H1 (cell line): ENCODE measurements around the gene CELF4. TPM values are rescaled to one million over a fixed set of nuclear protein-coding genes. Genes with fewer than 3 reads are reported as not detected.

Experiments used
- CTCF ChIA-PET: fragments of 300-600 bp; sonication (Branson Sonifier 250); formaldehyde crosslinking; loops from one replicate; lab custom pipeline; 2021; ENCODE audit not compliant: partially characterized antibody; lab: Charles Lee
- POLR2A ChIA-PET: fragments of 300-600 bp; sonication (Branson Sonifier 250); formaldehyde crosslinking; loops from one replicate; lab custom pipeline; 2021; ENCODE audit warnings: inconsistent platforms; ENCODE audit not compliant: partially characterized antibody; lab: Charles Lee
- DNase-seq, 2 experiments: peaks; one replicate each; pipeline versions ENCODE4 v3.0.0 to v3.0.0-alpha.2; 2010 to 2022; ENCODE audit warnings: low spot score in 2 of 2, low read depth in 1 of 2, mixed read lengths in 1 of 2
- FAIRE-seq: peaks from 2 replicates; lab custom pipeline; 2011; peaks lifted over from hg19 to GRCh38; lab: Jason Lieb, UNC
- H2AFZ ChIP-seq: 2 replicates; pipeline ENCODE4 v1.8.1; 2012; ENCODE audit warnings: low read length, inconsistent platforms
- H2AK5ac ChIP-seq: 2 replicates; pipeline ENCODE4 v1.6.1; 2013; ENCODE audit warnings: low read depth, low read length
- H2BK120ac ChIP-seq: replicated peaks from 2 replicates; pipeline ENCODE3; 2013; ENCODE audit warnings: low read depth, low read length, inconsistent platforms
- H2BK12ac ChIP-seq: 2 replicates; pipeline ENCODE4 v1.6.1; 2013; ENCODE audit warnings: low read depth, low read length
- H2BK15ac ChIP-seq: 2 replicates; pipeline ENCODE4 v1.6.1; 2013; ENCODE audit warnings: low read length
- H2BK20ac ChIP-seq: 2 replicates; pipeline ENCODE4 v1.6.1; 2013; ENCODE audit warnings: low read length
- H2BK5ac ChIP-seq: 2 replicates; pipeline ENCODE4 v1.6.1; 2013; ENCODE audit warnings: low read depth, low read length
- H3K14ac ChIP-seq: 2 replicates; pipeline ENCODE4 v1.6.1; 2013; ENCODE audit warnings: inconsistent platforms; ENCODE audit not compliant: insufficient read length
- H3K18ac ChIP-seq: 2 replicates; pipeline ENCODE4 v1.6.1; 2013; ENCODE audit warnings: low read length; ENCODE audit errors: extremely low read depth
- H3K23ac ChIP-seq: 2 replicates; pipeline ENCODE4 v1.6.1; 2013; ENCODE audit warnings: inconsistent platforms; ENCODE audit not compliant: insufficient read length
- H3K23me2 ChIP-seq: 2 replicates; pipeline ENCODE4 v1.6.1; 2013; ENCODE audit warnings: low read depth, low read length
- H3K27ac ChIP-seq: 2 replicates; pipeline ENCODE4 v1.6.1; 2011; ENCODE audit warnings: low read depth, low read length, inconsistent platforms
- H3K27me3 ChIP-seq, 4 experiments: replicated peaks in 1 of 4; 1 replicate in 1 of 4; 2 replicates in 3 of 4; pipeline versions ENCODE4 v1.6.1 to v1.8.1; 2011 to 2013; ENCODE audit warnings: low read length in 3 of 4, mild to moderate bottlenecking in 3 of 4, inconsistent platforms in 2 of 4, mixed read lengths in 2 of 4, moderate library complexity in 1 of 4; ENCODE audit not compliant: control insufficient read depth in 3 of 4, insufficient read depth in 3 of 4; ENCODE audit errors: extremely low read depth in 1 of 4
- H3K36me3 ChIP-seq, 4 experiments: 2 replicates each; pipeline versions ENCODE4 v1.6.1 to v1.8.1; 2011 to 2013; ENCODE audit warnings: mild to moderate bottlenecking in 4 of 4, low read length in 3 of 4, moderate library complexity in 2 of 4, control low read depth in 1 of 4, inconsistent platforms in 1 of 4; ENCODE audit not compliant: insufficient read depth in 4 of 4, control insufficient read depth in 2 of 4
- H3K4ac ChIP-seq: replicated peaks from 2 replicates; pipeline ENCODE3; 2013; ENCODE audit warnings: low read length, low read depth, mixed read lengths, inconsistent platforms; ENCODE audit not compliant: insufficient read length
- H3K4me1 ChIP-seq, 4 experiments: replicated peaks in 1 of 4; 1 replicate in 1 of 4; 2 replicates in 3 of 4; pipeline versions ENCODE4 v1.6.1 to v1.8.1; 2011 to 2013; ENCODE audit warnings: low read length in 3 of 4, inconsistent platforms in 2 of 4, mixed read lengths in 1 of 4; ENCODE audit not compliant: insufficient read depth in 4 of 4, control insufficient read depth in 3 of 4
- H3K4me2 ChIP-seq, 2 experiments: 2 replicates each; pipeline versions ENCODE4 v1.6.1 to v1.8.1; 2011 to 2013; ENCODE audit warnings: low read depth in 2 of 2, low read length in 2 of 2, control low read depth in 1 of 2, inconsistent platforms in 1 of 2, mild to moderate bottlenecking in 1 of 2; ENCODE audit not compliant: insufficient read depth in 1 of 2
- H3K4me3 ChIP-seq, 4 experiments: fragments of 200-600, 300-600 bp in 1 of 4; sonication (generic), shearing (Covaris generic), sonication (Bioruptor Twin) in 1 of 4; 2 replicates each; pipeline versions ENCODE4 v1.5.1 to v1.8.1; 2011 to 2016; ENCODE audit warnings: low read length in 4 of 4, low read depth in 3 of 4, control low read depth in 2 of 4, inconsistent platforms in 2 of 4, mild to moderate bottlenecking in 2 of 4, mixed read lengths in 1 of 4, moderate library complexity in 1 of 4; ENCODE audit not compliant: insufficient read depth in 2 of 4; ENCODE audit errors: extremely low read depth in 1 of 4
- H3K56ac ChIP-seq: replicated peaks from 2 replicates; pipeline ENCODE3; 2013; ENCODE audit warnings: low read depth, mild to moderate bottlenecking, mixed read lengths, low read length, inconsistent platforms; ENCODE audit not compliant: insufficient read length
- H3K79me1 ChIP-seq: 2 replicates; pipeline ENCODE4 v1.6.1; 2013; ENCODE audit warnings: low read depth, low read length, control low read depth
- H3K79me2 ChIP-seq, 2 experiments: 2 replicates each; pipeline versions ENCODE4 v1.6.1 to v1.8.1; 2012 to 2013; ENCODE audit warnings: low read length in 2 of 2, mild to moderate bottlenecking in 2 of 2, inconsistent platforms in 1 of 2; ENCODE audit not compliant: insufficient read depth in 2 of 2, control insufficient read depth in 1 of 2
- H3K9ac ChIP-seq, 4 experiments: replicated peaks in 1 of 4; 1 replicate in 1 of 4; 2 replicates in 3 of 4; pipeline versions ENCODE4 v1.6.1 to v1.8.1; 2011 to 2013; ENCODE audit warnings: low read depth in 3 of 4, low read length in 3 of 4, control low read depth in 2 of 4, mild to moderate bottlenecking in 2 of 4, moderate library complexity in 2 of 4, inconsistent platforms in 1 of 4; ENCODE audit errors: extremely low read depth in 1 of 4
- H3K9me3 ChIP-seq, 2 experiments: 2 replicates each; pipeline versions ENCODE4 v1.6.1 to v1.8.1; 2012 to 2013; ENCODE audit warnings: mild to moderate bottlenecking in 2 of 2, moderate library complexity in 2 of 2, control low read depth in 1 of 2, inconsistent platforms in 1 of 2, low read depth in 1 of 2, low read length in 1 of 2, mixed read lengths in 1 of 2; ENCODE audit not compliant: insufficient read depth in 2 of 2
- H4K20me1 ChIP-seq, 2 experiments: replicated peaks in 1 of 2; 2 replicates each; pipeline versions ENCODE3 to v1.8.1; 2011 to 2013; ENCODE audit warnings: inconsistent platforms in 2 of 2, low read length in 2 of 2, mild to moderate bottlenecking in 1 of 2; ENCODE audit not compliant: insufficient read depth in 2 of 2, control insufficient read depth in 1 of 2
- H4K5ac ChIP-seq: 2 replicates; pipeline ENCODE4 v1.6.1; 2013; ENCODE audit warnings: low read length, low read depth, mixed read lengths, inconsistent platforms; ENCODE audit not compliant: insufficient read length
- H4K8ac ChIP-seq: 2 replicates; pipeline ENCODE4 v1.8.0; 2013; ENCODE audit warnings: mild to moderate bottlenecking, moderate library complexity, low read length, inconsistent platforms; ENCODE audit not compliant: insufficient read depth; ENCODE audit errors: extremely low read depth
- H4K91ac ChIP-seq: replicated peaks from 2 replicates; pipeline ENCODE3; 2013; ENCODE audit warnings: low read length, mixed read lengths, inconsistent platforms; ENCODE audit not compliant: insufficient read length
- ASH2L ChIP-seq: fragments of 200-600, 300-600 bp; sonication (generic); IDR thresholded peaks from one replicate; pipeline ENCODE4 v1.7.1; 2017; ENCODE audit warnings: low read length
- CHD2 ChIP-seq: IDR thresholded peaks from 2 replicates; pipeline ENCODE4 v1.6.1; 2012; ENCODE audit warnings: low read length, improper control_type of control experiment
- CTBP2 ChIP-seq: IDR thresholded peaks from 2 replicates; pipeline ENCODE4 v1.7.0; 2011; ENCODE audit warnings: borderline replicate concordance, mild to moderate bottlenecking, moderate library complexity, mixed read lengths, low read length; ENCODE audit not compliant: insufficient read depth, insufficient read length
- FOSL1 ChIP-seq: IDR thresholded peaks from 2 replicates; pipeline ENCODE4 v1.6.1; 2011; ENCODE audit warnings: mild to moderate bottlenecking, low read depth, low read length, moderate library complexity; ENCODE audit not compliant: insufficient read depth
- HDAC2 ChIP-seq, 2 experiments: fragments of 300-600 bp in 1 of 2; sonication (generic) in 1 of 2; IDR thresholded peaks; 2 replicates each; pipeline ENCODE4 v1.6.1; 2011 to 2012; ENCODE audit warnings: low read depth in 2 of 2, low read length in 2 of 2, mild to moderate bottlenecking in 2 of 2, moderate library complexity in 2 of 2, borderline replicate concordance in 1 of 2, inconsistent platforms in 1 of 2
- JUND ChIP-seq: IDR thresholded peaks from 2 replicates; pipeline ENCODE4 v1.6.1; 2011; ENCODE audit warnings: mild to moderate bottlenecking, improper control_type of control experiment, low read length
- NRF1 ChIP-seq: IDR thresholded peaks from 2 replicates; pipeline ENCODE4 v1.6.1; 2011; ENCODE audit warnings: mild to moderate bottlenecking, low read depth, low read length, improper control_type of control experiment
- RFX5 ChIP-seq: IDR thresholded peaks from 2 replicates; pipeline ENCODE4 v1.6.1; 2011; ENCODE audit warnings: low read depth, low read length, improper control_type of control experiment, borderline replicate concordance
- SIN3A ChIP-seq, 2 experiments: IDR thresholded peaks in 1 of 2; conservative IDR thresholded peaks in 1 of 2; 2 replicates each; pipeline ENCODE4 v1.6.1; 2011 to 2012; ENCODE audit warnings: low read length in 2 of 2, improper control_type of control experiment in 1 of 2, low read depth in 1 of 2, mild to moderate bottlenecking in 1 of 2
- SP1 ChIP-seq: IDR thresholded peaks from 2 replicates; pipeline ENCODE4 v1.6.1; 2011; ENCODE audit warnings: low read depth, low read length
- TAF1 ChIP-seq: IDR thresholded peaks from 2 replicates; pipeline ENCODE4 v1.6.1; 2011; ENCODE audit warnings: mild to moderate bottlenecking, low read depth, low read length
- TCF12 ChIP-seq: IDR thresholded peaks from 2 replicates; pipeline ENCODE4 v1.6.1; 2011; ENCODE audit warnings: low read depth, mild to moderate bottlenecking, low read length
- whole genome bisulfite sequencing, 2 experiments: shearing (Covaris generic) in 1 of 2; methylation state at CpG; one replicate each; pipeline versions ENCODE4 v1.1.6 to v1.1.7; 2013 to 2015; ENCODE audit warnings: low lambda C conversion rate in 2 of 2, mixed read lengths in 2 of 2, inconsistent platforms in 1 of 2, low coverage in 1 of 2, missing lambda C conversion rate in 1 of 2; ENCODE audit not compliant: insufficient replicate concordance in 2 of 2, insufficient coverage in 1 of 2, insufficient read length in 1 of 2; ENCODE audit errors: extremely low coverage in 1 of 2, missing lambda C conversion rate in 1 of 2; 5-methylcytosine and 5-hydroxymethylcytosine counted together
- polyA plus RNA-seq, 7 experiments: library from polyadenylated mRNA; depleted of rRNA in 3 of 7; stranded (reverse) in 5 of 7; unstranded in 2 of 7; fragments of >200 nt in 5 of 7; fragments of 200-250 nt in 2 of 7; gene quantifications; 1 replicate in 5 of 7; 2 replicates in 1 of 7; 4 replicates in 1 of 7; pipeline versions ENCODE4 v1.2.1 to v1.2.3, GENCODE V29; 2011 to 2013; ENCODE audit warnings: missing spikeins in 2 of 7, mixed read lengths in 2 of 7
- total RNA-seq: library from RNA; stranded (reverse); fragmentation: NEBNext Ultra II Directional; extraction: Animal tissue kit (Norgen Biotek cat#: 25700); gene quantifications from 2 replicates; pipeline ENCODE4 v1.2.1, GENCODE V29; 2021

CELF4 gene
- total and polyA plus RNA-seq, 2 of the 8 experiments (the other 6 are each of a cell fraction or from before 2014, with no cell fraction given): 1.6 to 3.4 TPM

GRCh38 chr18:37470986-37471385 lies 94.6 kb downstream of the CELF4 start:
- CTCF ChIA-PET: interaction anchor here (0.6 to 8.6 kb wide), 17 partner anchors 8 to 528 kb away, joined by 3 to 144 read pairs (median 3); no protein-coding TSS in a partner anchor
- 85% methylated on average over 2 of the region's 2 CpGs; no CpG with 5 or more reads in 1 of the 2 experiments for WGBS, 2 experiments
- POLR2A ChIA-PET: no interaction called here

More at GRCh38 chr18:37470986-37471385, 94.6 kb downstream of the CELF4 start:
- Histone ChIP-seq H2BK15ac (0 out of 2 replicates have a peak overlapping the region, but pooled peaks have one; percentile 31), H3K18ac (no peak overlapping the region), H4K5ac (no peak overlapping the region), H2BK20ac (no peak overlapping the region), H4K8ac (no peak overlapping the region), H3K79me1 (no peaks in the 10 kb centered on the region), H3K23ac (no peak overlapping the region), H3K4ac (no peak overlapping the region), H3K9ac (no peak overlapping the region), H2BK120ac (no peak overlapping the region), H3K36me3 (no peaks in the 10 kb centered on the region), H4K91ac (no peak overlapping the region), H3K79me2 (no peaks in the 10 kb centered on the region), H3K4me3 (no peak overlapping the region), H2BK12ac (no peak overlapping the region), H3K14ac (no peak overlapping the region), H3K9me3 (no peaks in the 10 kb centered on the region), H3K4me2 (no peak overlapping the region), H2AFZ (no peak overlapping the region), H3K27me3 (no peaks in the 10 kb centered on the region), H3K23me2 (no peaks in the 10 kb centered on the region), H3K27ac (no peak overlapping the region), H2BK5ac (no peak overlapping the region), H3K56ac (no peak overlapping the region), H2AK5ac (peak overlapping the region; percentile 28; the same call in 1 of the 2 replicates), H4K20me1 (peaks cover 0 to 2% of the 10 kb centered on the region in 2 experiments), H3K4me1 (no peaks in the 10 kb centered on the region; a peak in 1 of 7 replicates)
- no peak for TF ChIP-seq FOSL1
- TF ChIP-seq JUND: no peak
- TF ChIP-seq RFX5: no peak
- no peak for TF ChIP-seq ASH2L
- no peak for TF ChIP-seq SP1
- TF ChIP-seq CTBP2: no peak
- no peak for TF ChIP-seq HDAC2 (IDR thresholded peaks at IDR 0.05; ENCODE audit: borderline replicate concordance in 1 of 2, low read depth in 2 of 2, low read length in 2 of 2)
- TF ChIP-seq NRF1: no peak
- TF ChIP-seq SIN3A (conservative IDR thresholded peaks at IDR 0.05 in 1 of 2, IDR thresholded peaks at IDR 0.05 in 1 of 2; ENCODE audit: low read depth in 1 of 2, low read length in 2 of 2): no peak
- TF ChIP-seq TAF1: no peak
- no peak for TF ChIP-seq TCF12
- TF ChIP-seq CHD2: no peak
- no peak for DNase-seq
- no peak for FAIRE-seq
